Ascending aorta (tissue), 2 donors: ENCODE results near the gene ANGPT4. TPM values are rescaled to one million over a fixed set of nuclear protein-coding genes. Genes with fewer than 3 reads are reported as not detected.

Experiments used
- DNase-seq, 2 donors: peaks; one replicate each; pipeline ENCODE4 v3.0.0-alpha.2; 2019; ENCODE audit warnings: low spot score in 2 of 2
- H3K27ac ChIP-seq, 2 donors: fragments of 200-600 bp; sonication (generic); one replicate each; pipeline ENCODE4 v1.5.1; 2016 to 2017; ENCODE audit warnings: mild to moderate bottlenecking in 1 of 2
- H3K27me3 ChIP-seq: fragments of 200-600 bp; sonication (generic); one replicate; pipeline ENCODE4 v1.5.1; 2017
- H3K36me3 ChIP-seq, 2 donors: fragments of 200-600 bp; sonication (generic); one replicate each; pipeline ENCODE4 v1.5.1; 2016
- H3K4me1 ChIP-seq, 2 donors: fragments of 200-600 bp; sonication (generic); one replicate each; pipeline ENCODE4 v1.5.1; 2016 to 2017; ENCODE audit warnings: mild to moderate bottlenecking in 1 of 2
- H3K4me3 ChIP-seq, 2 donors: fragments of 200-600 bp; sonication (generic); one replicate each; pipeline ENCODE4 v1.5.1; 2016 to 2017; ENCODE audit warnings: mild to moderate bottlenecking in 1 of 2
- H3K9me3 ChIP-seq, 2 donors: fragments of 200-600 bp; sonication (generic); one replicate each; pipeline ENCODE4 v1.5.1; 2016
- CTCF ChIP-seq, 3 experiments: fragments of 200-600 bp in 2 of 3; fragments of 450-650 bp in 1 of 3; sonication (generic) in 2 of 3; IDR thresholded peaks; one replicate each; pipeline ENCODE4 v1.5.1; 2016 to 2019; ENCODE audit warnings: antibody characterized with exemption in 3 of 3, mild to moderate bottlenecking in 1 of 3, moderate library complexity in 1 of 3
- intact Hi-C: fragments of 100-400 bp; cut with DNase I; formaldehyde crosslinking; loops from one replicate; pipeline ENCODE4 v1.15.1; 2023
- total RNA-seq: library from RNA; depleted of rRNA; stranded (reverse); fragments of >200 nt; gene quantifications from one replicate; pipeline ENCODE4 v1.1.0, GENCODE V29; 2016

The ANGPT4 gene
- total RNA-seq, 1 donor from 2014 or later = 5.7 TPM

GRCh38 chr20:946826-947225 lies 30.7 kb upstream of the ANGPT4 start:
- intact Hi-C loops = no loop called here
- Histone ChIP-seq H3K27me3 (no peaks in the 10 kb centered on the region), H3K4me3 (no peak overlapping the region), H3K27ac (no peak overlapping the region), H3K4me1 (no peaks in the 10 kb centered on the region), H3K9me3 (no peaks in the 10 kb centered on the region), H3K36me3 (no peaks in the 10 kb centered on the region)
- TF ChIP-seq CTCF (IDR thresholded peaks at IDR 0.05) = no peak
- DNase-seq = no peak

GRCh38 chr20:945841-946240 lies 29.7 kb upstream of the ANGPT4 start:
- Histone ChIP-seq H3K4me1 (no peaks in the 10 kb centered on the region), H3K4me3 (no peak overlapping the region), H3K27me3 (no peaks in the 10 kb centered on the region), H3K36me3 (no peaks in the 10 kb centered on the region), H3K9me3 (no peaks in the 10 kb centered on the region), H3K27ac (no peak overlapping the region)
- DNase-seq = no peak
- intact Hi-C loops = no loop called here
- no peak for TF ChIP-seq CTCF (IDR thresholded peaks at IDR 0.05)

GRCh38 chr20:944774-945410 lies 28.8 kb upstream of the ANGPT4 start:
- Histone ChIP-seq H3K9me3 (no peaks in the 10 kb centered on the region), H3K4me1 (no peaks in the 10 kb centered on the region), H3K27ac (no peak overlapping the region), H3K4me3 (no peak overlapping the region), H3K36me3 (no peaks in the 10 kb centered on the region), H3K27me3 (no peaks in the 10 kb centered on the region)
- no peak for DNase-seq
- TF ChIP-seq CTCF (IDR thresholded peaks at IDR 0.05) = no peak
- intact Hi-C loops = no loop called here

GRCh38 chr20:944148-944547 lies 28.0 kb upstream of the ANGPT4 start:
- intact Hi-C loops = no loop called here
- no peaks in the 10 kb centered on the region for H3K4me1 ChIP-seq
- no peaks in the 10 kb centered on the region for H3K36me3 ChIP-seq
- no peaks in the 10 kb centered on the region for H3K9me3 ChIP-seq
- H3K4me3 ChIP-seq = no peak overlapping the region
- no peak for DNase-seq
- TF ChIP-seq CTCF (IDR thresholded peaks at IDR 0.05) = no peak
- no peaks in the 10 kb centered on the region for H3K27me3 ChIP-seq
- no peak overlapping the region for H3K27ac ChIP-seq

GRCh38 chr20:942611-943010 lies 26.5 kb upstream of the ANGPT4 start:
- no peak for TF ChIP-seq CTCF (IDR thresholded peaks at IDR 0.05)
- no peak overlapping the region for H3K4me3 ChIP-seq
- H3K36me3 ChIP-seq = no peaks in the 10 kb centered on the region
- no peak overlapping the region for H3K27ac ChIP-seq
- no peaks in the 10 kb centered on the region for H3K27me3 ChIP-seq
- H3K9me3 ChIP-seq = no peaks in the 10 kb centered on the region
- no peaks in the 10 kb centered on the region for H3K4me1 ChIP-seq
- DNase-seq = no peak
- intact Hi-C loops = no loop called here

GRCh38 chr20:940926-941325 lies 24.8 kb upstream of the ANGPT4 start:
- intact Hi-C loops = no loop called here
- Histone ChIP-seq H3K27ac (no peak overlapping the region), H3K9me3 (no peaks in the 10 kb centered on the region), H3K4me3 (no peak overlapping the region), H3K27me3 (no peaks in the 10 kb centered on the region), H3K36me3 (no peaks in the 10 kb centered on the region), H3K4me1 (no peaks in the 10 kb centered on the region)
- DNase-seq = no peak
- no peak for TF ChIP-seq CTCF (IDR thresholded peaks at IDR 0.05)
